ENCODE measurements around the gene DMD. TPM values are rescaled to one million over a fixed set of nuclear protein-coding genes. Genes with fewer than 3 reads are reported as not detected.

DMD gene
- total and polyA plus RNA-seq, 2 donors (not counting 1 experiment from before 2014, with no cell fraction given): 2.0 to 51.8 TPM

- no peak overlapping the region for H3K9ac ChIP-seq (ENCODE audit: low read length)
- H3K27me3 Mint-ChIP-seq: no peaks in the 10 kb centered on the region
- H3K27ac ChIP-seq (ENCODE audit: low read length in 2 of 2): no peak overlapping the region
- H4K20me1 ChIP-seq (ENCODE audit: control insufficient read depth, insufficient read depth, low read length, poor library complexity, severe bottlenecking): no peaks in the 10 kb centered on the region
- H3K4me2 ChIP-seq (replicated peaks; ENCODE audit: low read depth, low read length, poor library complexity, severe bottlenecking): no peak overlapping the region
- ChIA-PET CTCF (no interaction called here), POLR2A (no interaction called here)
- no peaks in the 10 kb centered on the region for H3K9me3 ChIP-seq (ENCODE audit: control extremely low read depth in 1 of 3, control insufficient read depth in 2 of 3, insufficient read depth in 1 of 3, low read length in 2 of 3)
- no peaks in the 10 kb centered on the region for H3K4me1 ChIP-seq (ENCODE audit: control insufficient read depth in 2 of 2, insufficient read depth in 2 of 2, low read length in 2 of 2)
- H3K4me1 Mint-ChIP-seq: no peaks in the 10 kb centered on the region
- TF ChIP-seq CTCF (IDR thresholded peaks at IDR 0.05): no peak
- no peak for TF ChIP-seq EZH2 (IDR thresholded peaks at IDR 0.05; ENCODE audit: borderline replicate concordance, insufficient read depth, low read depth, low read length, poor library complexity, severe bottlenecking)
- H3K27ac Mint-ChIP-seq: no peak overlapping the region
- no peak for DNase-seq
- no peak overlapping the region for H3K4me3 Mint-ChIP-seq
- ATAC-seq (ENCODE audit: low read depth): no peak
- no peak overlapping the region for H2AFZ ChIP-seq (ENCODE audit: insufficient read depth, low read depth, low read length, poor library complexity, severe bottlenecking)
- H3K79me2 ChIP-seq (ENCODE audit: control insufficient read depth, insufficient read depth, low read length): no peaks in the 10 kb centered on the region
- no peaks in the 10 kb centered on the region for H3K27me3 ChIP-seq (replicated peaks in 1 of 4; ENCODE audit: control extremely low read depth in 1 of 4, control insufficient read depth in 3 of 4, insufficient read depth in 4 of 4, low read length in 3 of 4)
- no peaks in the 10 kb centered on the region for H3K36me3 ChIP-seq (replicated peaks in 1 of 2; ENCODE audit: control extremely low read depth in 1 of 2, control insufficient read depth in 1 of 2, extremely low read depth in 1 of 2, insufficient read depth in 2 of 2, low read length in 1 of 2)
- H3K4me3 ChIP-seq (ENCODE audit: control extremely low read depth in 1 of 5, extremely low read depth in 1 of 5, insufficient read depth in 1 of 5, low read depth in 2 of 5, low read length in 4 of 5): no peak overlapping the region
- WGBS (ENCODE audit: insufficient coverage): no CpG with 5 or more reads among the region's 1 CpG
- no peaks in the 10 kb centered on the region for H3K9me3 Mint-ChIP-seq (ENCODE audit: insufficient read depth)
- intact Hi-C loops (cut with micrococcal nuclease): no loop called here
These were observed 1880.3 kb downstream of the DMD start for GRCh38 chrX:31331015-31331414.

GRCh38 chrX:31329298-31329697, 1882.1 kb downstream of the DMD start:
- no peak overlapping the region for H2AFZ ChIP-seq (ENCODE audit: insufficient read depth, low read depth, low read length, poor library complexity, severe bottlenecking)
- ChIA-PET CTCF (no interaction called here), POLR2A (no interaction called here)
- H3K27me3 Mint-ChIP-seq: no peaks in the 10 kb centered on the region
- intact Hi-C loops (cut with micrococcal nuclease): no loop called here
- no peaks in the 10 kb centered on the region for H3K4me1 ChIP-seq (ENCODE audit: control insufficient read depth in 2 of 2, insufficient read depth in 2 of 2, low read length in 2 of 2)
- H3K27me3 ChIP-seq (replicated peaks in 1 of 4; ENCODE audit: control extremely low read depth in 1 of 4, control insufficient read depth in 3 of 4, insufficient read depth in 4 of 4, low read length in 3 of 4): no peaks in the 10 kb centered on the region
- H3K4me3 Mint-ChIP-seq: no peak overlapping the region
- H3K4me1 Mint-ChIP-seq: no peaks in the 10 kb centered on the region
- TF ChIP-seq EZH2 (IDR thresholded peaks at IDR 0.05; ENCODE audit: borderline replicate concordance, insufficient read depth, low read depth, low read length, poor library complexity, severe bottlenecking): no peak
- no peak for TF ChIP-seq CTCF (IDR thresholded peaks at IDR 0.05)
- ATAC-seq (ENCODE audit: low read depth) (no peak), DNase-seq (no peak)
- no peak overlapping the region for H3K4me3 ChIP-seq (ENCODE audit: control extremely low read depth in 1 of 5, extremely low read depth in 1 of 5, insufficient read depth in 1 of 5, low read depth in 2 of 5, low read length in 4 of 5)
- WGBS (ENCODE audit: insufficient coverage): no CpG with 5 or more reads among the region's 4 CpGs
- H3K9me3 Mint-ChIP-seq (ENCODE audit: insufficient read depth): no peaks in the 10 kb centered on the region
- H3K9me3 ChIP-seq (ENCODE audit: control extremely low read depth in 1 of 3, control insufficient read depth in 2 of 3, insufficient read depth in 1 of 3, low read length in 2 of 3): no peaks in the 10 kb centered on the region
- H3K4me2 ChIP-seq (replicated peaks; ENCODE audit: low read depth, low read length, poor library complexity, severe bottlenecking): no peak overlapping the region
- H4K20me1 ChIP-seq (ENCODE audit: control insufficient read depth, insufficient read depth, low read length, poor library complexity, severe bottlenecking): no peaks in the 10 kb centered on the region
- H3K27ac ChIP-seq (ENCODE audit: low read length in 2 of 2): no peak overlapping the region
- H3K79me2 ChIP-seq (ENCODE audit: control insufficient read depth, insufficient read depth, low read length): no peaks in the 10 kb centered on the region
- no peak overlapping the region for H3K9ac ChIP-seq (ENCODE audit: low read length)
- H3K27ac Mint-ChIP-seq: no peak overlapping the region
- H3K36me3 ChIP-seq (replicated peaks in 1 of 2; ENCODE audit: control extremely low read depth in 1 of 2, control insufficient read depth in 1 of 2, extremely low read depth in 1 of 2, insufficient read depth in 2 of 2, low read length in 1 of 2): no peaks in the 10 kb centered on the region
